ENCODE results near the gene RNF38.
"Not testable (repeated sequence)": the region's sequence is repeated elsewhere in the genome, so short reads cannot be mapped to it uniquely, and the experiment has no call there.

RNF38 gene

DNA sequence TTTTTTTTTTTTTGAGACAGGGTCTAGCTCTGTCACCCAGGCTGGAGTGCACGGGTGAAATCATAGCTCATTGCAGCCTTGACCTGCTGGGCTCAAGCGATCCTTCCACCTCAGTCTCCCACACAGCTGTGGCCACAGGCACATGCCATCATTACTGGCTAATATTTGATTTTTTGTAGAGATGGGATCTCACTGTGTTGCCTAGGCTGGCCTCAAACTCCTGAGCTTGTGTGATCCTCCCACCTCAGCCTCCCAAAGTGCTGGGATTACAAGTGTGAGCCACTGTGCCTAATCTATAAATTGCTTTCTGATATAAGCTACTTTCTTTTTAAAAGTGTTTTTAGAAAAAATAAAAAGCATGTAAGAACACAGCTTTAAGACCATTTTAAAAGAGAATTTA, 85.3 kb downstream of the RNF38 start:
- TF ChIP-seq, protein P1, sequence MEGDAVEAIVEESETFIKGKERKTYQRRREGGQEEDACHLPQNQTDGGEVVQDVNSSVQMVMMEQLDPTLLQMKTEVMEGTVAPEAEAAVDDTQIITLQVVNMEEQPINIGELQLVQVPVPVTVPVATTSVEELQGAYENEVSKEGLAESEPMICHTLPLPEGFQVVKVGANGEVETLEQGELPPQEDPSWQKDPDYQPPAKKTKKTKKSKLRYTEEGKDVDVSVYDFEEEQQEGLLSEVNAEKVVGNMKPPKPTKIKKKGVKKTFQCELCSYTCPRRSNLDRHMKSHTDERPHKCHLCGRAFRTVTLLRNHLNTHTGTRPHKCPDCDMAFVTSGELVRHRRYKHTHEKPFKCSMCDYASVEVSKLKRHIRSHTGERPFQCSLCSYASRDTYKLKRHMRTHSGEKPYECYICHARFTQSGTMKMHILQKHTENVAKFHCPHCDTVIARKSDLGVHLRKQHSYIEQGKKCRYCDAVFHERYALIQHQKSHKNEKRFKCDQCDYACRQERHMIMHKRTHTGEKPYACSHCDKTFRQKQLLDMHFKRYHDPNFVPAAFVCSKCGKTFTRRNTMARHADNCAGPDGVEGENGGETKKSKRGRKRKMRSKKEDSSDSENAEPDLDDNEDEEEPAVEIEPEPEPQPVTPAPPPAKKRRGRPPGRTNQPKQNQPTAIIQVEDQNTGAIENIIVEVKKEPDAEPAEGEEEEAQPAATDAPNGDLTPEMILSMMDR (conservative IDR thresholded peaks at IDR 0.05; ENCODE audit: low read depth, low read length): no peak
- H3K4me3 ChIP-seq (ENCODE audit: low read length): no peak overlapping the region
- no peak for DNase-seq (ENCODE audit: low read depth)

DNA sequence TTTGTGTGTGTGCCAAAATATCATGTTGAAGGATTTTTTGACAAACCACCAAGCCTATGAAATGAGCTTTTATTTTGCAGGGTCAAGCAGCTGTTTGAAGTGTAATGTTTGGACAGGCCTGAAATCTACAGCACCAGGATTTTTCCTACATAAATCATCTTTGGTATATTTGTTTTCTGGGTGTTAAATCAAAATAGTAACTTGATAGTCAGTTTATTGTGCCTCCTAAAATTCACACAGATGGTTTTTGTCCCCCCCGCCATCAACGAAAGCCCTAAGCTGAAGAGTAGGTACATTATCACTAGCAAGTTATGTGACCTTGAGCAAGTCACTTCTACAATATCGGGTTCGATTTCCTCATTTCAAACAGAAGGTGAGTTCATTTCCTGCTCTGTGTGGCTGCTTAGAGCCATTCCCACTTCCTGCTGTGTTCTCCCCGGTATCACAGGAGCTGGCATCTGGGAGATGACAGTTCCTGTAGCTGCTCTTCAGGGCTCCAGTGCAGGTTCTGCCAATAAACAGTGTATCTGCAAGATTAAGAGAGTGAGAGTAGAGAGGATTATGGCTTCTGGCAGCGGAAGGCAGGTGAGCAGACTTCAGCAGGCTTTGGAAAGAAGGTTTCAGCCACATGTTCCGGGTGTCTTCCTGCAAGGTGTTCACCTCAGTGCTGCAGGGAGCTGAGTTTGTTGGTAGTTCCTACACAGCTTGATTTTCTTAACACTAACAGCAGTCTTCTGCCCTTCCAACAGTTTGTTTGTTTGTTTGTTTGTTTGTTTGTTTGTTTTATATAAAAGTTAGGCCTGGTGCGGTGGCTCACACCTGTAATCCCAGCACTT, 93.4 kb downstream of the RNF38 start:
- DNase-seq (ENCODE audit: low read depth): no peak
- no peak overlapping the region for H3K4me3 ChIP-seq (ENCODE audit: low read length)
- TF ChIP-seq, protein P1 (conservative IDR thresholded peaks at IDR 0.05; ENCODE audit: low read depth, low read length): no peak

DNA sequence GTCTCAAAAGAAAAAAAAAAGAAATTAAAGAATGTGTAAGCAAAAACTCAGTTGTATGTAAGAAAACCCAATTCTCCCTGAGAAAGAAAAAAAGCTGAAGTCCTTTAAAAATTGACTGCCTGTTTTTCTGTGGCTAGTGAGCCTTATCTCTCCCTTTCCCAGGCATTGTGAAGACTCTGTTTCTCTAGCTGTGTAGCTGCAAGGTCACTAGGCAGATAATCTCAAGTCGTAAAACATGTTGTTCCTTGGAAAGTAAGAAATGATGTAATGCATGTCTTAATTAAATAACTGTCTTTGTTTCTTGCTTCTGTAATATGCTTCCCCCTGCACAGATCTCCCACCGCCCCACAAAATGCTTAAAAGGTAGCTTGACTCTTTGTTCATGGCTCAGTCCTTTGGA, 95.7 kb downstream of the RNF38 start:
- H3K4me3 ChIP-seq (ENCODE audit: low read length); DNase-seq (ENCODE audit: low read depth): not testable (repeated sequence)

DNA sequence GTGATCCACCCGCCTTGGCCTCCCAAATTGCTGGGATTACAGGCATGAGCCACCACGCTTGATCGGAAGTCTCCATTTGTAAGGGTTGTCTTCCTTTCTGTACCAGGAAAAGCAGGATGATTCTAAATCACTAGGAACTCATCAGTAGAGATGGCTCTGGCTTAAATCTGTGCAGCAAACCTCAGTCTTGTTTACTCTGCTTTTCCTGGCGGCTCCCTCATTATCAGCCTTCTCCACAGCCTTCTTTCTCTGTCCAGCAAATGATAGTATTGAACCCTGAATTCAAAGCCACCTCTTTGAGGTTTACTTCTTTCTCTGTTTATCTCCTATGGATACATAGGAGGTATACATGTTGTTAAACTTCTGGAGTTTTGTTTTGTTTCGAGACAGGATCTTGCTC, 98.8 kb downstream of the RNF38 start:
- no peak overlapping the region for H3K4me3 ChIP-seq (ENCODE audit: low read length)

DNA sequence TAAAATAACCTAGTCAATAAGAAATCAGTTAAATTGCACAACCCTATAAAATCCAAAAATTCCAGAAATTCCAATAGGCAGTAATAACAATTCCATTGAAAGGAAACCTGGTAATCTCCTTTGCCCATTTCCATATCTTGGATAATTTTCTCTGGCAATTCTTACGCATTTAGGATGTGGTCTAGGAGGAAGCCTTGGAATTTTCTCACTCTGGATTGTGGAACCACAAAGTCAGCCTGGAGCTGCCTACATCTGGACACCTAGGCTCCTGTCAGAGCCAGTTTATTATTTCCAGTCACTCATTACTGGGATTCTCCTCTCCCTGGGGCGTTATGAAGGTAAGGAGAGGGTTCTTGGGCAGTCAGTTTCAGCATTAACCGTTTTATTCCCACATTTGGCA, 101.5 kb downstream of the RNF38 start:
- TF ChIP-seq, protein P1 (conservative IDR thresholded peaks at IDR 0.05; ENCODE audit: low read depth, low read length): no peak
- H3K4me3 ChIP-seq (ENCODE audit: low read length): no peak overlapping the region
- peak; percentile 2 for DNase-seq (ENCODE audit: low read depth)

More for the DNA sequence above, 98.8 kb downstream of the RNF38 start:
- TF ChIP-seq, protein P1 (conservative IDR thresholded peaks at IDR 0.05; ENCODE audit: low read depth, low read length): no peak
- DNase-seq (ENCODE audit: low read depth): no peak

DNA sequence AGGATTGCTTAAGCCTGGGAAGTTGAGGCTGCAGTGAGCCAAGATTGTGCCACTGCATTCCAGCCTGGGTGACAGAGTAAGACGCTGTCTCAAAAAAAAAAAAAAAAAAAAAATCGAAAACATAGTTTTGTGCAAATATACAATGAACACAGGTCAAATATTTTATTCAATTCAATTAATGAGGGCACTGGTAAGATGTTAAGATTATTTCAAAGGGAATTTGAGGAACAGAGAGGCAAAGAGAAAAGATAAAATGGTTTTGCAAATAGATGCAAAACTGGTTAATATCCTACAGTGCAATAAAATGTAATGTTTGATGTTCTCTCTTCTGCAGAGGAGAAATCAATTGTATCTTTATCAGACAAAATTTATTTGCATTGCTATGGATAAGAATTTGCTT, 102.3 kb downstream of the RNF38 start:
- DNase-seq (ENCODE audit: low read depth): no peak
- no peak overlapping the region for H3K4me3 ChIP-seq (ENCODE audit: low read length)
- TF ChIP-seq, protein P1 (conservative IDR thresholded peaks at IDR 0.05; ENCODE audit: low read depth, low read length): no peak

DNA sequence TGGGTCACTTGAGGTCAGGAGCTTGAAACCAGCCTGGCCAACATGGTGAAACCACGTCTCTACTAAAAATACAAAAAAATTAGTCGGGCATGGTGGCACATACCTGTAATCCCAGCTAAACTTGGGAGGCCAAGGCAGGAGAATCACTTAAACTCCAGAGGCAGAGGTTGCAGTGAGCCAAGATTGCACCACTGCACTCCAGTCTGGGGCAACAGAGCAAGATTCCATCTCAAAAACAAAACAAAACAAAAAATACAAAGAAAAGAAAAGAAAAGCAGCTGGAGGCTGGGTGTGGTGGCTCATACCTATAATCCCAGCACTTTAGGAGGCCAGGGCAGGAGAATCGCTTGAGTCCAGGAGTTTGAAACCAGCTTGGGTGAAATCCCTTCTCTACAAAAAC, 105.1 kb downstream of the RNF38 start:
- not testable (repeated sequence) for DNase-seq (ENCODE audit: low read depth); H3K4me3 ChIP-seq (ENCODE audit: low read length)

DNA sequence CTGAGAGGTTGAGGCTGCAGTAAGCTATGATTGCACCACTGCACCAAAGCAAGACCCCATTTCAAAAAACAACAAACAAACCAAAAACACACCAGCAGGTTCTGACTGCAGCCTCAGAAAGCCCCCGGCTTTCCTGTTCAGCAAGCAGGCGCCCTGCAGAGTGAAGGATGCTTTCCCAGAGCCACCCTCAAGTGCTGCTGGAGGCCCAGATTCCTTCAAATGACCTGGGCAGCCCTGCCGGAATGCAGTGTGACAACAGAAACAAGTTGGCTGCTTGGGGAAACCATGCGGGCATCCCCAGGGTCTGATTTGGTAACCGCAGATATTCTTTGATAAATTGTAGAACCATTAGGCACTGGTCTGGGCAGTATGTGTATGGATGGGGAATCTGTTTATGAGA, 106.2 kb downstream of the RNF38 start:
- no peak overlapping the region for H3K4me3 ChIP-seq (ENCODE audit: low read length)
- DNase-seq (ENCODE audit: low read depth): no peak
- TF ChIP-seq, protein P1 (conservative IDR thresholded peaks at IDR 0.05; ENCODE audit: low read depth, low read length): no peak
